Measurements from ENCODE around the gene KLHL5.

DNA sequence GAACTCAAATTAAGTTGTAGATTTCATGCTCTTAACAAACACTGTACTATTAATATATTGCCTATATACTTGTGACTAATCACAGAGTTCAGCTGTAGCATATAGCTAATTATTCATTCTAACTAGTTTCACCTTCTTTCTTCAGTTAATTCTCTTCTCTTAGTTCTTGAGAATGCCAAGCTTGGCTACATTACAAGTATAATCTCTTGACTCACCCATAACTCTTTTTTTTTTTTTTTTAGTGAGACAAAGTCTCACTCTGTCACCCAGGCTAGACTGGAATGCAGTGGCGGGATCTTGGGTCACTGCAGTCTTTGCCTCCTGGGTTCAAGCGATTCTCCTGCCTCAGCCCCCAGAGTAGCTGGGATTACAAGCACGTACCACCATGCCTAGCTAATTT is 5.4 kb downstream of the KLHL5 start:
- TF ChIP-seq, protein P1, sequence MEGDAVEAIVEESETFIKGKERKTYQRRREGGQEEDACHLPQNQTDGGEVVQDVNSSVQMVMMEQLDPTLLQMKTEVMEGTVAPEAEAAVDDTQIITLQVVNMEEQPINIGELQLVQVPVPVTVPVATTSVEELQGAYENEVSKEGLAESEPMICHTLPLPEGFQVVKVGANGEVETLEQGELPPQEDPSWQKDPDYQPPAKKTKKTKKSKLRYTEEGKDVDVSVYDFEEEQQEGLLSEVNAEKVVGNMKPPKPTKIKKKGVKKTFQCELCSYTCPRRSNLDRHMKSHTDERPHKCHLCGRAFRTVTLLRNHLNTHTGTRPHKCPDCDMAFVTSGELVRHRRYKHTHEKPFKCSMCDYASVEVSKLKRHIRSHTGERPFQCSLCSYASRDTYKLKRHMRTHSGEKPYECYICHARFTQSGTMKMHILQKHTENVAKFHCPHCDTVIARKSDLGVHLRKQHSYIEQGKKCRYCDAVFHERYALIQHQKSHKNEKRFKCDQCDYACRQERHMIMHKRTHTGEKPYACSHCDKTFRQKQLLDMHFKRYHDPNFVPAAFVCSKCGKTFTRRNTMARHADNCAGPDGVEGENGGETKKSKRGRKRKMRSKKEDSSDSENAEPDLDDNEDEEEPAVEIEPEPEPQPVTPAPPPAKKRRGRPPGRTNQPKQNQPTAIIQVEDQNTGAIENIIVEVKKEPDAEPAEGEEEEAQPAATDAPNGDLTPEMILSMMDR (IDR thresholded peaks at IDR 0.05): no peak
- no peak for TF ChIP-seq ZFX (IDR thresholded peaks at IDR 0.05; ENCODE audit: borderline replicate concordance)
